ENCODE data around the gene FAM32A.

The FAM32A gene

DNA sequence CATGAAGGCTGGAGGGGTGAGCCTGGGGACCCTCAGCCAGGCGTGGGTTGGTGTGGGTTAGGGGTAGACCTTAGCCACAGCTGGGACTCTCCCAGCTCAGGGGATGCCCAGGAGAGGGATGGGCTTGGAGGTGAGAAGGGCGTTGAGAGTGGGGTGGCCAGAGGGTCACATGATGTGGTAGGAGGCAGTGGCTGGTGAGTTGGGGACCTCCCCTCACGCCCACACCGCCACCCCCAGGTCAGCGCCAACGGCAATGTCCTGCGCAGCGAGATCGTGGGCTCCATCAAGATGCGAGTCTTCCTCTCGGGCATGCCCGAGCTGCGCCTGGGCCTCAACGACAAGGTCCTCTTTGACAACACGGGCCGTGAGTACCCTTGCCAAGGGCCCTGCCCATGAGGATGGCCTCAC lies 41.0 kb downstream of the FAM32A start:
- no peak for FAIRE-seq

DNA sequence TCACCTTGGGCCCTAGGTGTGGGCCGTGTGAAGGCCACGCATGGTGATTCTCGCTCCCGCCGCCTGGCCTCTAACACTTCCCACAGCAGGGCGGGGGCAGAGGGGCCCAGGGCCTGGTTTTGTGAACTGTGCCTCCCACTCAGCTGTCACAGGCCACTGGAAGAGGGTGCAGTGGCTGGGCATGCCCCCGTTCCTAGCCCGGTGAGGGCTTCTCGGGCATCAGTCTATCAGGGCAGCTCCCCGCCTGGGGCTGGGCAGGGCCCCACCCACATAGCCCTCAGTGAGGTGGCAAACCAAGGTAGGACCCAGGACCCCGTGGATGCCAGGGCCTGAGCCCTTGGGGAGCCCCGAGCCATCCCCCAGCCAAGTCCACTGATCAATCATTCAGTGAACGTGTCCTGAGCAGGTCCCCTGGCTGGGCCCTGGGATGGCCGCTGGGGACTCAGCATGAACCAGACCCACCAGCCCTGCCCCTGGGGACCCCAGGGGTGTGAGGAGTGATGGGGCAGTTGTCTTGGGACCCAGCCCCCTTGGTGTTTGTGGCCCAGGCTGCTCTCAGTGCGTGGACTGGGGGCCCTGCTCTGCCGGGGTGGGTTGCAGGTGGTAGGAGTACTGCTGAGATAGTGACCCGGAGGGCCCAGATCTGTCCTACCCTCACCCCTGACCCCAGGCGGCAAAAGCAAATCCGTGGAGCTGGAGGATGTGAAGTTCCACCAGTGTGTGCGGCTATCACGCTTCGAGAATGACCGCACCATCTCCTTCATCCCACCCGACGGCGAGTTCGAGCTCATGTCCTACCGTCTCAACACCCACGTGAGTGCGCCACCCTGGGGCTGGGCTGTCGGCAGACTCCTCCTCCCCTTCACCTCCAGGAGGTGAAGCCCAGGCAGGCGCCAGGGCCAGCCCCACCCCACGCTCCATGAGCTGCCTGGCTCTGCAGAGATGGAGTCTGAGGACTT lies 41.9 kb downstream of the FAM32A start:
- no peak for FAIRE-seq

DNA sequence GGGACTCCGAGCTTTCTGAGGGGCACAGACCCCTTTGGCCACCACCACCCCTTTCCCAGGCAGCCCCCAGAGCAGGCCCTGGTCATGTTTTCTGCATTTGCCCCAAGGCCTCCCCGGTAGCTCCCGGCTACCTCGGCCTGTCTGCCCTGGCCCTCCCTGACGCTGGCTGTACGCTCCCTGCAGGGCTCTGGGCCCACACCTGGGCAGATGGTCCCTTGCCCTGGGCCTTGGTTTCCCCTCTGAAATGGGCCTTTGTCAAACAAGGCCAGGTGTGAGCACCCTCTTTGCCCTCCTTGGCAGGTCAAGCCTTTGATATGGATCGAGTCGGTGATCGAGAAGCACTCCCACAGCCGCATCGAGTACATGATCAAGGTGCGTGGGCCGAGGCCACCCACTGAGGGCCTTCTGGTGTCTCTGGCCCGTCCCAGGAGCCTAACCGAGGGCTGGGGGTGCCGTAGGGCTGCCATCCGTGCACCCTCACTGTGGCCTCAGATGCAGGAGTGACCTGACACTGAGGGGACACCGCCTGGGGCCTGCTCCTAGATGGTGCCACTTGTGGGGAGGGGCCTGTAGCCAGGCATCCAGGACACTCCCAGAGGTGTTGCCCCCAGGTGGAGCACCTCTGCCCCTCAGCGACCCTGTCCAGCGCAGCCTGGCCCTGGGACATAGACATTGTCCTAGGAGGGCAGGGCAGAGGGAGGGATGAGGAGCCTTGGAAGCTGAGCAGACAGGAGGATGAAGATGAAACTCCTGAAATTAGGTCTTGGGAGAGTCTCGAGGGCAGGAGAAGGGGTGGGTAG lies 42.8 kb downstream of the FAM32A start:
- no peak for FAIRE-seq

DNA sequence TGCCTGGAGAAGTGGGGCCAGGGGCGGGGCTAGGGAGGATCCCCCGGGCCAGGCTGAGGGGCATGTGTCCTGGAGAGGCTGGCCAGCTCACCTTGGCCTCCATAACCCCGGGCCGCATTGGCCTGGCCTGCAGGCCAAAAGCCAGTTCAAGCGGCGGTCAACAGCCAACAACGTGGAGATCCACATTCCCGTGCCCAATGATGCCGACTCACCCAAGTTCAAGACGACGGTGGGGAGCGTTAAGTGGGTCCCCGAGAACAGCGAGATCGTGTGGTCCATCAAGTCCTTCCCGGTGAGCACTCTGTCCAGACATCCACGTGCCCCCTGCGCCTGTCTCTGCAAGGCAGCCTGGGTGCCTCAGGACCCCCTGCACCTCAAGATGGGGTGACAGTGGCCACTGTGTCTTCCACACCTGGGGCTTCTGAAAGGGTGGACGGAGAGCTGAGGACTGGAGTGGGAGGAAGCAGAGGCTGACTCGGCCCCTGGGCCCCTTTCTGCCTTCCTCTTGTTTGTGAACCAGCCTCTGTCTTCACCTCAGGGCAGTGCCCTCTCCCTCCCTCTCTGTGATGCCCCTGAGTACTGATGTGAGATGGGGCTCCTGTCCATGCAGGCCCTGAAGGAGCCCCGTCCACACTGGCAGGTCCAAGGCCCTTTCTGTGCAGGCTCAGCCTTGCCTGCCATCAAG lies 43.6 kb downstream of the FAM32A start:
- FAIRE-seq, result no peak

DNA sequence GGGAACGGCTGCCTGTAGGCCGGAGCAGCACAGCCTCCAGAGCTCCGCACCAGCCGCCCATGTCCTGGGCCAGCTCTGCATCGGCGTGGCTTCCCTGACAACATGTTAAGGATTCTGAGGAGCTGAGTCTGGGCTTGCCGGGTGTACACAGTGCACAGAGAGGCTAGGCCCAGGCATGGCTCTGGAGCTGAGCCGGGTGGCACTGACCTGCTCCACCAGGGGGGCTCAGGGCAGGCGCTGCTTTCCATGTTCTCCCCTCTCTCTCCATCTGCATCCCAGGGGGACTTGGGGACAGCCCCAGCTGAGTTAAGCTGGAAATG lies 44.1 kb downstream of the FAM32A start:
- no peak for FAIRE-seq

DNA sequence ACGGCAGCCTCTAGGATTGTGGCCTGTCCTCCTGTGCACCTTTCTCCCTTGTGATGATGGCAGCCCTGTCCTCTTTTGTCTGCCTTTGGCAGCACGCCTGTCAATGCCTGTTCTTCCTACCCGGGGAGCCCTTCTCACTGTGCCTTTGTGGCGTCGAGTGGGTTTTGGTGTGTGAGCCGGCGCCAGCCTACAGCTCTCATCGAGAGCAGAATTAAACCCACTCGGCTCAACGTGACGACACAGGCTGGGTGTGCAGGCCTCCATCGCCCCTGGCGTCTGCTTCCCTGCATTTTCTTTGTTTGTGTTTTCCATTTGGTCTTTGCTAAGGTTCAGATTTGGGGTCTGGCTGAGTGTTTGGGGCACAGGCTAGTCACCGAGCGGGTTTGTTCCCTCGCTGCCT lies 46.9 kb downstream of the FAM32A start:
- FAIRE-seq, result no peak

DNA sequence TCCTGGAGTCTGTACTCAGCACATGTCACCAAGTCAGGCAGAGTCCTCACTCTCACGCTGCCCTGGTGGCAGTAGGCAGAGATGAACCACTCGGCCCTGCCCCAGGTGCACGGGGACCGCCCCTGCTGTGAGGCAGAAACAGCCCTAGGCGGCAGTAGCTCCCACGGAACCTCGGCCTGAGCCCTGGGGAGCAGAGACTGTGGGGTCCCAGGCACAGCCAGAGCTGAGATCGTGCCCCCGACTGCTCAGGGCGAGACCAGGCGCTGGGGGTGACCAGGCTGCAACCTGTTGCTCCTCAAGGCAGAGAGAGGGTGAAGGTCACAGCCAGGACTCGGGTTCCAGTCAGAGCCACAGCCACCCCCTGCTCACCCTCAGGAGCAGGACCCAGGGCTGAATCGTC lies 47.4 kb downstream of the FAM32A start:
- FAIRE-seq, result no peak

DNA sequence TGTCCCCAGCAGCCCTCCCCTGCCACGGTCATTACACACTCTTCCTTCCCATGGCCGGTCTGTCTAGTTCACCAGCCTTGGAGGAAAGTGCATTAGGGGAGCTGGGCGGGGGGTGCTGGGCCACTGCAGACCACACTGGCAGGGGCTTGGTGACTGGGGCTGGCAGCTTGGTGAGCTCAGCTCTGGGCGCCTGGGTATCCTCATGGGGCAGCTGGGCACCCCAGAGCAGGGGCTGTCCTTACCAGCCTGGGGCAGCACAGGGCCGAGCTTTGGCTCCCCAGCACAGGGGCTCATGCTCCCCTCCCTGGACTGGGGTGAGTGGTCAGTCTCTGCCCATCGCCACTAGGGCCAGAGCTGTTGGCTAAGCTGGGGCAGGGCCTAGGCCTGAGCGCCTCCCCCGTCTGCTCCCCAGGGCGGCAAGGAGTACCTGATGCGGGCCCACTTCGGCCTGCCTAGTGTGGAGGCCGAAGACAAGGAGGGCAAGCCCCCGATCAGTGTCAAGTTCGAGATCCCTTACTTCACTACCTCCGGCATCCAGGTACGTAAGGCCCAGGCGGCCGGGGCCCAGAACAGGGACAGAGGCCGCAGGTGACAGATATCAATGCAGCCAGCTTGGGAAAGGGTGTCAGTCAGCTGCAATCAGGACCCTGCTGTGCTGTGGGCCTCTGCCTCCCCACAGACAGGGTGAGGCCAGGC lies 48.0 kb downstream of the FAM32A start:
- no peak for FAIRE-seq

DNA sequence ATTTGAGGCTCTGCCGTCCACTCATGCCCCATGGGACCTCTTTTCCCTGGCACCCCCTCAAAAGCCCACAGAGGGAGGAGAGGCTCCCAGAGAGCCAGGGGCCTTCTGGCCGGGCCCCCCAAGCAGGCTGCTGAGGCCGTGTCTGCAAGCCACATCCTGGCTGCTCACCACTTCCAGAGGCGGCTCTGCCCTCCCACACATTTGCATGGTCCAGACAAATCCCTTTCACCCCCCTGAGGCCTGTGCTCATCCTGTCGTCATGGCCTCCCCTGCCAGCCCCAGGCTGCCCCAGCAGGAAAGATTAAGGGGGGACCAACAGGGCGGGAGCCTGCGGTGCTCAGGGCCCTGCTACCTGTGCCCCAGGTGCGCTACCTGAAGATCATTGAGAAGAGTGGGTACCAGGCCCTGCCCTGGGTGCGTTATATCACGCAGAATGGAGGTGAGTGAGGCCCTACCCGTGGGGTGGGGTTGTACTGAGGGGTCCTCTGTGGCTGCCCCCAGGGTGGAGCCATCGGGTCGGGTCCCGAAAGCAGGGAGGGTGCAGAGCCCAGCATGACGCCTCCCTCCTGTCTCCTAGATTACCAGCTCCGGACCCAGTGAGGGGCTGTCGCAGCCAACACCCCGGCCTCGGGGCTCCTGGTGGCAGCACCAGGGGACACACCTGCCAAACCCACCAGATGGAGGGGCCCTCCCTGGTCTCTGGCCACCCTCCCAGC lies 48.8 kb downstream of the FAM32A start:
- FAIRE-seq, result no peak

DNA sequence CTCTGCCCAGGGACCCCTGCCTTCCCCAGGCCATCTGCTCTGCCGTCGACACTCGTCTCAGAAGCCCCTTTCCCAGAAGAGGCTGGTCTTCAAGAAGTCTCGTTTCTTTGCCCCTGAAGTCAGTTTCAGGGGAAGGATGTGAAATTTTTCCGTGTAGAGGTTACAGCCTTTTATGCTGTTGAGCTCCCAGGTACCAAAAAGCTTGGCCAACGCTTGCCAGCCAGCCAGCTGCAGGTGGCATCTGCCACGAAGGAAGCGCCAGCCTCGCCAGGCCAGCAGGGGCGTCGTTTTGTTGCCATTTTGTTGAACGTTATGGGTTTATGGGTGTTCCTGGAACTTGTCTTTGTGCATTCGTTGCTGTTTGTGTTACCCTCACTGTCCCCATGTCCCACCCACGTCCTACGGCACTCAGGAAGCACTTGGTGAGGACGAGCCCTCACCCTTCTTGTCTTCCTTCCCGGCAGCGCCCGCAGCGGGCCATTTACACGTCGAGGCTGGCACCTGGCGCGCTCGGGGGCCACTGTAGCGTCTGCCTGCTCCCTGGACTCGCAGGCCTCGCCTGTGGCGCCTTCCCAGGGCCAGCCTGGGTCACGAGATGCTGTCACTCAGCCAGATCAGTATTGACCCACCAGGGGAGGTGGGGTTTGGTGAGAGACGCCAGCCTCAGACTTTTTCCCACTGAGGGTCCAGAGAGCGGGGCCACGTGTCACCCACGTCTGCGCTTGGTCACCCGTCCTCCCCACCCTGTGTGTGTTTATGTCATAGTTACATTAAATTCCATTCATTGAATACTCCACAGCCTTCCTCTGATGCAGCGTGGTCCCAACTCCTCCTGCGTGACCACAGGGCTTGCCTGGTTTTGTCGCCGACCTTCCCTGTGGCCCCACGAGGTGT lies 49.6 kb downstream of the FAM32A start:
- no peak for FAIRE-seq

DNA sequence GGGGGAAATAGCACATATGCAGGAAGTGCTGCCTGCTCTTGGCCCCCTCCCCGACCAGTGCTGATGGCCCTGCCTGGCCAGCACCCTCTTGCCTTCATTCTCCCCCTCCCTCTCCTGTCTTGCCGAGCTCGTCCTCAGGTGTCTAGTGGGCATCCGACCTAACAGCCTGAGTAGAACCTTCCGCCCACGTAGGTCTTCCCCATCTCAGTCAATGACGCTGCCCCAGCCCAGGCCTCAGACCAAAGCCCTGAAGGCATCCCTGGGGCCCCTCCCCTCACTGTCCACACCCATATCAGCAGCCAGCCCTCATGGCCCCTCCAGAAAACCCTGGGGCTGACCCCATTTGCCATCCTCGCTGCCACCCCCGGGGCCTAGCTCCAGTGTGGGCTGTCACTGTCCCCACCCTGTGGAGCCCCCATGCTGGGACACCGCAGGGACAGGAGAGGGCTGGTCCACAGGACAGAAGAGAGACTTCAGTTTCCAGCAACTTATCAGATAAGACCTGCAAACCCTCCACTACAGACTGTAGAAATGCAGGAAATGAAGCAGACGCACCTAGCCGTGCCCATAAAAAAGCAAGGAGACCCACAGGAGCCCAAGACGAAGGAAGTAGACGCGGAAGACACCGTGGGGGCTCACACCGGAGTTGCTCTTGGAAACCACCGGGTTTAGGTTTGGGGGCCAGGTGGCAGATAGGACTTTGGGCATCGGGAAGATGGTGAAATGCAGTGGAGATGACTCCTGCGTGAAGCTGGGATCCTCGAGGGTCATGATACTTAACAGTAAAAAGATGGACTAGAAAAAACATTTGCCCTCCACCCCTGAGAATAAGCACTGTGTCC lies 50.8 kb downstream of the FAM32A start:
- FAIRE-seq, result no peak
